Peyer's patch (tissue), 4 donors: ENCODE measurements around the gene DIO1.

Experiments used
- POLR2A ChIP-seq, 2 donors: fragments of 450-650 bp; IDR thresholded peaks; one replicate each; pipeline ENCODE4 v1.5.1; 2017; ENCODE audit warnings: antibody characterized with exemption in 2 of 2, mild to moderate bottlenecking in 2 of 2, moderate library complexity in 2 of 2
- TF ChIP-seq, protein P1 (sequence below), 6 experiments: fragments of 450-650 bp in 4 of 6; fragments of 200-600 bp in 2 of 6; sonication (generic) in 1 of 6; IDR thresholded peaks; one replicate each; pipeline ENCODE4 v1.5.1; 2017 to 2019; ENCODE audit warnings: antibody characterized with exemption in 6 of 6, mild to moderate bottlenecking in 3 of 6, moderate library complexity in 1 of 6

DNA sequence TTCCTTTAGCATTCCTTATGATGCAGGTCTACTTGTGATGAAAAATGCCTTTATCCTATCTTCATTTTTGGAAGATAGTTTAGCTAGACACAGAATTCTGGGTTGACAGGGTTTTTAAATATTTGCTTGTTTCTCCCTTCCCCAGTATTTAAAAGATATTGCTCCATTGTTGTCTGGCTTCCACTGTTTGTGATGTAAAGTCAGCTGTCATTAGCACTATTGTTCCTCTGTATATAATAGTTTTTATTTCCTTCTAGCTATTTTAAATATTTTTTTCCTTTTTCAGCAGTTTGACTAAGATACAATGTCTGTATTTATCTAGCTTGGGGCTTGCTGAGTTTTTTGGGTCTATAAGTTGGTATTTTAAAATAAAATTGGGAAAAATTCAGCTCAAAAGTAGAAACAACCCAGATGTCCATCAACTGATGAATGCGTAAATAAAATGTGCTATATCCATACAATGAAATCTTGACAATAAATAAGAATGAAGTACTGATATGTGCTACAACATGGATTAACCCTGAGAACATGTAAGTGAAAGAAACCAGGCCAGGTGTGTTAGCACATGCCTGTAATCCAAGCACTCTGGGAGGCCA is 40.3 kb downstream of the DIO1 start:
- TF ChIP-seq, protein P1, sequence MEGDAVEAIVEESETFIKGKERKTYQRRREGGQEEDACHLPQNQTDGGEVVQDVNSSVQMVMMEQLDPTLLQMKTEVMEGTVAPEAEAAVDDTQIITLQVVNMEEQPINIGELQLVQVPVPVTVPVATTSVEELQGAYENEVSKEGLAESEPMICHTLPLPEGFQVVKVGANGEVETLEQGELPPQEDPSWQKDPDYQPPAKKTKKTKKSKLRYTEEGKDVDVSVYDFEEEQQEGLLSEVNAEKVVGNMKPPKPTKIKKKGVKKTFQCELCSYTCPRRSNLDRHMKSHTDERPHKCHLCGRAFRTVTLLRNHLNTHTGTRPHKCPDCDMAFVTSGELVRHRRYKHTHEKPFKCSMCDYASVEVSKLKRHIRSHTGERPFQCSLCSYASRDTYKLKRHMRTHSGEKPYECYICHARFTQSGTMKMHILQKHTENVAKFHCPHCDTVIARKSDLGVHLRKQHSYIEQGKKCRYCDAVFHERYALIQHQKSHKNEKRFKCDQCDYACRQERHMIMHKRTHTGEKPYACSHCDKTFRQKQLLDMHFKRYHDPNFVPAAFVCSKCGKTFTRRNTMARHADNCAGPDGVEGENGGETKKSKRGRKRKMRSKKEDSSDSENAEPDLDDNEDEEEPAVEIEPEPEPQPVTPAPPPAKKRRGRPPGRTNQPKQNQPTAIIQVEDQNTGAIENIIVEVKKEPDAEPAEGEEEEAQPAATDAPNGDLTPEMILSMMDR (IDR thresholded peaks at IDR 0.05) = no peak
- TF ChIP-seq POLR2A (IDR thresholded peaks at IDR 0.05) = no peak
